Caco-2 (cell line): ENCODE measurements around the gene SNX25. TPM values are rescaled to one million over a fixed set of nuclear protein-coding genes. Genes with fewer than 3 reads are reported as not detected.

Source experiments
- BruUV-seq: library from RNA; stranded (reverse); fragments of 400-500 nt; replicated peaks from 2 replicates; lab custom pipeline; 2021; lab: Mats Ljungman, UMichigan
- CTCF ChIA-PET: fragments of 300-600 bp; sonication (Branson Sonifier 250); formaldehyde crosslinking; loops from one replicate; lab custom pipeline; 2022; ENCODE audit warnings: antibody characterized with exemption; lab: Charles Lee
- POLR2A ChIA-PET: fragments of 300-600 bp; sonication (Branson Sonifier 250); formaldehyde crosslinking; loops from one replicate; lab custom pipeline; 2022; ENCODE audit warnings: antibody characterized with exemption; lab: Charles Lee
- DNase-seq, 2 experiments: peaks; one replicate each; pipeline versions ENCODE4 v3.0.0 to v3.0.0-alpha.2; 2020 to 2022
- H3K27me3 ChIP-seq: replicated peaks from 2 replicates; pipeline ENCODE4 v1.6.0; 2011; ENCODE audit warnings: low read length; ENCODE audit not compliant: control insufficient read depth, insufficient read depth
- H3K36me3 ChIP-seq: 2 replicates; pipeline ENCODE4 v1.5.1; 2011; ENCODE audit warnings: low read length; ENCODE audit not compliant: control insufficient read depth, insufficient read depth
- H3K4me1 ChIP-seq: fragments of 250-450 bp; sonication (Bioruptor Pico); 2 replicates; pipeline ENCODE4 v1.5.1; 2020; ENCODE audit warnings: mild to moderate bottlenecking
- H3K4me3 ChIP-seq: 2 replicates; pipeline ENCODE4 v1.5.1; 2011; ENCODE audit warnings: low read depth, mild to moderate bottlenecking, control low read depth, low read length
- H3K9me3 ChIP-seq: fragments of 250-450 bp; sonication (Bioruptor Pico); 2 replicates; pipeline ENCODE4 v1.5.1; 2020; ENCODE audit warnings: mild to moderate bottlenecking, moderate library complexity
- H3K27ac Mint-ChIP-seq: one replicate; pipeline ENCODE4 v1.8.0; 2022; ENCODE audit warnings: mixed read lengths; ENCODE audit not compliant: unreplicated experiment
- H3K27me3 Mint-ChIP-seq: one replicate; pipeline ENCODE4 v1.8.0; 2022; ENCODE audit warnings: mixed read lengths; ENCODE audit not compliant: insufficient read depth, unreplicated experiment
- H3K36me3 Mint-ChIP-seq: one replicate; pipeline ENCODE4 v1.8.0; 2022; ENCODE audit warnings: mild to moderate bottlenecking, mixed read lengths; ENCODE audit not compliant: insufficient read depth, unreplicated experiment
- H3K4me1 Mint-ChIP-seq: one replicate; pipeline ENCODE4 v1.8.0; 2022; ENCODE audit warnings: low read depth, mixed read lengths; ENCODE audit not compliant: unreplicated experiment
- H3K4me3 Mint-ChIP-seq: one replicate; pipeline ENCODE4 v1.8.0; 2022; ENCODE audit warnings: mild to moderate bottlenecking, moderate library complexity, mixed read lengths; ENCODE audit not compliant: unreplicated experiment
- H3K9me3 Mint-ChIP-seq: one replicate; pipeline ENCODE4 v1.8.0; 2022; ENCODE audit warnings: mixed read lengths; ENCODE audit not compliant: unreplicated experiment
- CTCF ChIP-seq, 2 experiments: fragments of 200-600 bp in 1 of 2; IDR thresholded peaks; 1 replicate in 1 of 2; 2 replicates in 1 of 2; pipeline versions ENCODE4 v1.5.1 to v1.8.0; 2011 to 2022; ENCODE audit warnings: antibody characterized with exemption in 1 of 2, control low read depth in 1 of 2, inconsistent platforms in 1 of 2, low read depth in 1 of 2, low read length in 1 of 2, mild to moderate bottlenecking in 1 of 2, moderate library complexity in 1 of 2; ENCODE audit not compliant: insufficient read depth in 1 of 2, severe bottlenecking in 1 of 2, unreplicated experiment in 1 of 2
- intact Hi-C: fragments of 100-400 bp; cut with micrococcal nuclease; formaldehyde crosslinking; loops from one replicate; pipeline ENCODE4 v1.10.0; 2022; ENCODE audit not compliant: unreplicated experiment
- total RNA-seq: library from RNA; stranded (reverse); gene quantifications from 2 replicates; pipeline ENCODE4 v1.2.3, GENCODE V29; 2022

Gene SNX25
- total RNA-seq, 1 experiment from 2014 or later: 9.3 TPM

- Histone ChIP-seq H3K27me3 (no peaks in the 10 kb centered on the region), H3K9me3 (no peaks in the 10 kb centered on the region), H3K4me1 (no peaks in the 10 kb centered on the region), H3K4me3 (no peak overlapping the region), H3K36me3 (no peaks in the 10 kb centered on the region)
- no peaks in the 10 kb centered on the region for H3K27me3 Mint-ChIP-seq
- no peak for DNase-seq
- H3K27ac Mint-ChIP-seq: no peak overlapping the region
- H3K36me3 Mint-ChIP-seq: no peaks in the 10 kb centered on the region
- no peaks in the 10 kb centered on the region for H3K9me3 Mint-ChIP-seq
- ChIA-PET CTCF (no interaction called here), POLR2A (no interaction called here)
- no peak for TF ChIP-seq CTCF (IDR thresholded peaks at IDR 0.05; ENCODE audit: insufficient read depth in 1 of 2, low read depth in 1 of 2, low read length in 1 of 2, severe bottlenecking in 1 of 2, unreplicated experiment in 1 of 2)
- intact Hi-C loops: no loop called here
- peaks cover 7% of the 10 kb centered on the region for H3K4me1 Mint-ChIP-seq
- BruUV-seq: no TSS peak
- no peak overlapping the region for H3K4me3 Mint-ChIP-seq
These were observed 69.3 kb downstream of the SNX25 start for GRCh38 chr4:185278716-185279115.

GRCh38 chr4:185280608-185281007 is 71.2 kb downstream of the SNX25 start:
- Mint-ChIP-seq H3K36me3 (no peaks in the 10 kb centered on the region), H3K27ac (no peak overlapping the region), H3K27me3 (no peaks in the 10 kb centered on the region), H3K4me1 (peaks cover 17% of the 10 kb centered on the region), H3K9me3 (no peaks in the 10 kb centered on the region), H3K4me3 (no peak overlapping the region)
- DNase-seq: no peak
- Histone ChIP-seq H3K27me3 (no peaks in the 10 kb centered on the region), H3K4me1 (no peaks in the 10 kb centered on the region), H3K36me3 (no peaks in the 10 kb centered on the region), H3K4me3 (no peak overlapping the region), H3K9me3 (no peaks in the 10 kb centered on the region)
- ChIA-PET POLR2A (no interaction called here), CTCF (no interaction called here)
- intact Hi-C loops: no loop called here
- TF ChIP-seq CTCF (IDR thresholded peaks at IDR 0.05; ENCODE audit: insufficient read depth in 1 of 2, low read depth in 1 of 2, low read length in 1 of 2, severe bottlenecking in 1 of 2, unreplicated experiment in 1 of 2): no peak
- no TSS peak for BruUV-seq

- no peak overlapping the region for H3K4me3 Mint-ChIP-seq
- Histone ChIP-seq H3K27me3 (no peaks in the 10 kb centered on the region), H3K36me3 (no peaks in the 10 kb centered on the region), H3K4me3 (no peak overlapping the region), H3K9me3 (no peaks in the 10 kb centered on the region), H3K4me1 (no peaks in the 10 kb centered on the region)
- no peak overlapping the region for H3K27ac Mint-ChIP-seq
- H3K9me3 Mint-ChIP-seq: no peaks in the 10 kb centered on the region
- POLR2A ChIA-PET: no interaction called here
- BruUV-seq: no TSS peak
- intact Hi-C loops: no loop called here
- H3K4me1 Mint-ChIP-seq: peaks cover 17% of the 10 kb centered on the region
- TF ChIP-seq CTCF (IDR thresholded peaks at IDR 0.05; ENCODE audit: insufficient read depth in 1 of 2, low read depth in 1 of 2, low read length in 1 of 2, severe bottlenecking in 1 of 2, unreplicated experiment in 1 of 2): peak in 1 of 2 experiments; percentile 16
- peak in 1 of 2 experiments; percentile 26 for DNase-seq
- no peaks in the 10 kb centered on the region for H3K36me3 Mint-ChIP-seq
- CTCF ChIA-PET: interaction anchor here (1.0 kb wide), 1 partner anchor 56 kb away, joined by 5 read pairs; no protein-coding TSS in a partner anchor
- no peaks in the 10 kb centered on the region for H3K27me3 Mint-ChIP-seq
These were observed 73.6 kb downstream of the SNX25 start for GRCh38 chr4:185282968-185283367.
